Measurements from ENCODE around the gene PLPP2. TPM values are rescaled to one million over a fixed set of nuclear protein-coding genes. Genes with fewer than 3 reads are reported as not detected.

The PLPP2 gene
- total and polyA plus RNA-seq, 2 experiments from 2014 or later = 9.9 to 20.2 TPM

GRCh38 chr19:309206-309565 lies 18.0 kb upstream of the PLPP2 start:
- TF ChIP-seq CTCF (IDR thresholded peaks at IDR 0.05; ENCODE audit: poor library complexity) = no peak
- TF ChIP-seq EZH2phosphoT487 (IDR thresholded peaks at IDR 0.05; ENCODE audit: low read depth, severe bottlenecking, unreplicated experiment) = no peak
- no peak for TF ChIP-seq EZH2 (IDR thresholded peaks at IDR 0.05; ENCODE audit: borderline replicate concordance)
- no peaks in the 10 kb centered on the region for H3K36me3 ChIP-seq (replicated peaks; ENCODE audit: insufficient read depth, low read depth)
- H2AFZ ChIP-seq = no peak overlapping the region
- H3K79me2 ChIP-seq = peaks cover 2% of the 10 kb centered on the region
- no peaks in the 10 kb centered on the region for H3K9me2 ChIP-seq (replicated peaks; ENCODE audit: insufficient read depth)
- DNase-seq (ENCODE audit: low spot score) = no peak
- no peaks in the 10 kb centered on the region for H3K9me3 ChIP-seq (ENCODE audit: low read depth)
- no peak overlapping the region for H3K27ac ChIP-seq
- H3K4me3 ChIP-seq = no peak overlapping the region
- H3K27me3 ChIP-seq = no peaks in the 10 kb centered on the region
- 95% methylated on average over 14 of the region's 14 CpGs for WGBS (ENCODE audit: low lambda C conversion rate, missing lambda C conversion rate)
- no peaks in the 10 kb centered on the region for H4K20me1 ChIP-seq (ENCODE audit: insufficient read depth, poor library complexity, severe bottlenecking)
- no peaks in the 10 kb centered on the region for H3K4me1 ChIP-seq (ENCODE audit: insufficient read depth)
- no peak overlapping the region for H3K4me2 ChIP-seq

DNA sequence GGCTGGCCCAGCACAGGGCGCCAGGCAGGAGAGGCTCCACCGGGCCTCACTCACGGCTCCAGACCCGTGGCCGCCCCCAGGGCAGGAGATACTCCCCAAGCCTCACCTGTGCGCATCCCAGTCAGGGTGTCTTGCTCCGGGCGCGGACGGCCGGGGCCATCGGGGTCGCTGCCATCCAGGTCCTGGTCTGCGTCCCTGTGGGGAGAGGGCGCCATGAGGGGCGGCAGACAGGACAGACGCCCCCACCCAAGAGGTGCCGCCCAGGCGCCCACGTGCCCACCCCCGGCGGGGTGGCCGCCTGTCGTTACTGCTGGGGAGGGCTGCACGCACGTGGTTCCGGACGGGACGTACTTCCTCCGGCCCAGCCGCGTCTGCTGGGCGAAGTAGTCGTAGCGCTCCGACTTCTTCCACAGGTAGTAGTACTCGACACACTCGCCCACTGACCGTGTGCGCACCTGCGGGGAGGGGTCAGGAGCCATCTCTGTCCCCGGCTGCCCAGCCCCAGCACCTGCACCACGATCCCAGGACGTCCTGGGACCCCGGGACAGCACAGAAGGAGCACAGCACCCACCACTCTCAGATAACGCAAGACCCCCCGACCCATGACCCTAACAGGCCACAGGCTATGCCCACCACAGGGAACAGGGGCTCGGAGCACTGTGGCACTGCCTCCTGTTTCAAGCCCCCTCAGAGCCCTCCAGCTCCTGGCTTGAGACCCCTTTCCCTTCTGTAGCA lies 17.4 kb upstream of the PLPP2 start:
- no peaks in the 10 kb centered on the region for H3K27me3 ChIP-seq
- no peaks in the 10 kb centered on the region for H3K9me2 ChIP-seq (replicated peaks; ENCODE audit: insufficient read depth)
- H3K27ac ChIP-seq = no peak overlapping the region
- no peak for TF ChIP-seq EZH2 (IDR thresholded peaks at IDR 0.05; ENCODE audit: borderline replicate concordance)
- TF ChIP-seq CTCF (IDR thresholded peaks at IDR 0.05; ENCODE audit: poor library complexity) = no peak
- TF ChIP-seq EZH2phosphoT487 (IDR thresholded peaks at IDR 0.05; ENCODE audit: low read depth, severe bottlenecking, unreplicated experiment) = no peak
- no peak overlapping the region for H3K4me2 ChIP-seq
- no peak for DNase-seq (ENCODE audit: low spot score)
- H3K4me3 ChIP-seq = no peak overlapping the region
- WGBS (ENCODE audit: low lambda C conversion rate, missing lambda C conversion rate) = 97% methylated on average over 39 of the region's 48 CpGs
- no peaks in the 10 kb centered on the region for H3K4me1 ChIP-seq (ENCODE audit: insufficient read depth)
- H3K79me2 ChIP-seq = peaks cover 2% of the 10 kb centered on the region
- no peaks in the 10 kb centered on the region for H4K20me1 ChIP-seq (ENCODE audit: insufficient read depth, poor library complexity, severe bottlenecking)
- no peaks in the 10 kb centered on the region for H3K36me3 ChIP-seq (replicated peaks; ENCODE audit: insufficient read depth, low read depth)
- no peaks in the 10 kb centered on the region for H3K9me3 ChIP-seq (ENCODE audit: low read depth)
- H2AFZ ChIP-seq = no peak overlapping the region

GRCh38 chr19:307793-308420 lies 16.7 kb upstream of the PLPP2 start:
- H3K27ac ChIP-seq = no peak overlapping the region
- TF ChIP-seq EZH2phosphoT487 (IDR thresholded peaks at IDR 0.05; ENCODE audit: low read depth, severe bottlenecking, unreplicated experiment) (no peak), EZH2 (IDR thresholded peaks at IDR 0.05; ENCODE audit: borderline replicate concordance) (no peak), CTCF (IDR thresholded peaks at IDR 0.05; ENCODE audit: poor library complexity) (no peak)

More at GRCh38 chr19:307793-308420, 16.7 kb upstream of the PLPP2 start:
- no peak overlapping the region for H2AFZ ChIP-seq
- no peak overlapping the region for H3K4me3 ChIP-seq
- H3K79me2 ChIP-seq = peaks cover 2% of the 10 kb centered on the region
- H3K9me3 ChIP-seq (ENCODE audit: low read depth) = no peaks in the 10 kb centered on the region
- H4K20me1 ChIP-seq (ENCODE audit: insufficient read depth, poor library complexity, severe bottlenecking) = no peaks in the 10 kb centered on the region
- 93% methylated on average over 21 of the region's 21 CpGs for WGBS (ENCODE audit: low lambda C conversion rate, missing lambda C conversion rate)
- H3K36me3 ChIP-seq (replicated peaks; ENCODE audit: insufficient read depth, low read depth) = no peaks in the 10 kb centered on the region
- no peaks in the 10 kb centered on the region for H3K4me1 ChIP-seq (ENCODE audit: insufficient read depth)
- H3K9me2 ChIP-seq (replicated peaks; ENCODE audit: insufficient read depth) = no peaks in the 10 kb centered on the region
- H3K27me3 ChIP-seq = no peaks in the 10 kb centered on the region
- no peak overlapping the region for H3K4me2 ChIP-seq
- DNase-seq (ENCODE audit: low spot score) = no peak

Measured in hepatocyte (in vitro differentiated cells).